ENCODE results near the gene TRA2A. TPM values are rescaled to one million over a fixed set of nuclear protein-coding genes. Genes with fewer than 3 reads are reported as not detected.
A peak's percentile ranks its signal among the peaks of the same experiment; 100 is the strongest.

Gene TRA2A
- total RNA-seq, 1 experiment from 2014 or later = 169 TPM

- Histone ChIP-seq H3K4me1 (ENCODE audit: insufficient read depth, low read length) (peaks cover 2% of the 10 kb centered on the region; the same call in 1 of the 2 replicates), H3K79me1 (ENCODE audit: insufficient read depth, low read depth, low read length, poor library complexity, severe bottlenecking) (no peaks in the 10 kb centered on the region), H3K56ac (ENCODE audit: insufficient read length, low read depth, low read length) (no peak overlapping the region), H3K4ac (ENCODE audit: low read depth, low read length) (no peak overlapping the region), H2BK5ac (ENCODE audit: insufficient read length, low read length) (no peak overlapping the region), H2AK5ac (ENCODE audit: insufficient read length, low read length) (no peak overlapping the region), H3K27me3 (ENCODE audit: insufficient read depth, low read length) (no peaks in the 10 kb centered on the region), H3K14ac (ENCODE audit: insufficient read depth, low read length) (no peak overlapping the region), H4K91ac (ENCODE audit: insufficient read length, low read depth, low read length) (no peak overlapping the region), H4K8ac (replicated peaks; ENCODE audit: insufficient read length, low read depth, low read length) (no peak overlapping the region), H3K4me2 (ENCODE audit: insufficient read depth, insufficient read length, low read length) (no peak overlapping the region), H3K9ac (ENCODE audit: extremely low read depth, insufficient read length, low read length) (no peak overlapping the region), H3K27ac (ENCODE audit: insufficient read length, low read depth, low read length) (no peak overlapping the region), H3K23ac (ENCODE audit: insufficient read length, low read depth, low read length) (no peak overlapping the region), H2BK20ac (ENCODE audit: low read depth, low read length, poor library complexity, severe bottlenecking) (no peak overlapping the region), H2BK120ac (ENCODE audit: low read depth, low read length, poor library complexity, severe bottlenecking) (no peak overlapping the region), H3K18ac (ENCODE audit: insufficient read length, low read depth, low read length) (no peak overlapping the region), H3T11ph (ENCODE audit: low read length) (no peak overlapping the region), H3K9me3 (ENCODE audit: control insufficient read depth, low read depth, low read length) (no peaks in the 10 kb centered on the region), H2BK12ac (ENCODE audit: insufficient read length, low read depth, low read length) (no peak overlapping the region), H3K23me2 (ENCODE audit: insufficient read length, low read depth, low read length, poor library complexity, severe bottlenecking) (no peaks in the 10 kb centered on the region), H2AFZ (ENCODE audit: low read length) (no peak overlapping the region), H4K5ac (ENCODE audit: insufficient read length, low read depth, low read length) (no peak overlapping the region), H4K20me1 (ENCODE audit: control insufficient read depth, insufficient read depth, insufficient read length) (no peaks in the 10 kb centered on the region), H2BK15ac (ENCODE audit: low read depth, low read length) (no peak overlapping the region), H3K79me2 (ENCODE audit: insufficient read depth, low read length) (no peaks in the 10 kb centered on the region; the same call in 1 of the 2 replicates)
- Mint-ChIP-seq H3K27ac (peak overlapping the region in 1 of 3 experiments; percentile 92; a peak in 1 of 7 replicates), H3K36me3 (ENCODE audit: insufficient read depth in 1 of 3, low read depth in 3 of 3) (peaks cover 0 to 3% (median 2%) of the 10 kb centered on the region in 3 experiments; a peak in 5 of 7 replicates), H3K9me3 (no peaks in the 10 kb centered on the region), H3K27me3 (ENCODE audit: low read depth) (no peaks in the 10 kb centered on the region), H3K4me3 (no peak overlapping the region), H3K4me1 (peaks cover 20 to 31% of the 10 kb centered on the region in 2 experiments)
- no peak for TF ChIP-seq CTCF (conservative IDR thresholded peaks at IDR 0.05)
- no peak for DNase-seq
- no CpG with 5 or more reads among the region's 4 CpGs for WGBS (ENCODE audit: extremely low coverage, insufficient read length, low lambda C conversion rate)
Measured at GRCh38 chr7:23482686-23483085, 49.1 kb downstream of the TRA2A start.
